Glutamatergic neuron (in vitro differentiated cells): ENCODE measurements around the gene EML5. TPM values are rescaled to one million over a fixed set of nuclear protein-coding genes. Genes with fewer than 3 reads are reported as not detected.

ENCODE experiments used
- DNase-seq: peaks from one replicate; pipeline ENCODE4 v3.0.0; 2022
- H3K27ac Mint-ChIP-seq: one replicate; pipeline ENCODE4 v1.8.0; 2020; ENCODE audit warnings: mild to moderate bottlenecking, mixed read lengths, inconsistent platforms; ENCODE audit not compliant: unreplicated experiment
- H3K27me3 Mint-ChIP-seq: one replicate; pipeline ENCODE4 v1.8.0; 2020; ENCODE audit warnings: mild to moderate bottlenecking, moderate library complexity, mixed read lengths, inconsistent platforms; ENCODE audit not compliant: unreplicated experiment
- H3K36me3 Mint-ChIP-seq: one replicate; pipeline ENCODE4 v1.8.0; 2020; ENCODE audit warnings: mild to moderate bottlenecking, mixed read lengths, inconsistent platforms; ENCODE audit not compliant: unreplicated experiment
- H3K4me1 Mint-ChIP-seq: one replicate; pipeline ENCODE4 v1.8.0; 2020; ENCODE audit warnings: mild to moderate bottlenecking, low read depth, mixed read lengths, inconsistent platforms; ENCODE audit not compliant: unreplicated experiment
- H3K4me3 Mint-ChIP-seq: one replicate; pipeline ENCODE4 v1.8.0; 2020; ENCODE audit warnings: mild to moderate bottlenecking, mixed read lengths, inconsistent platforms; ENCODE audit not compliant: unreplicated experiment
- H3K9me3 Mint-ChIP-seq: one replicate; pipeline ENCODE4 v1.8.0; 2020; ENCODE audit warnings: mild to moderate bottlenecking, moderate library complexity, mixed read lengths, inconsistent platforms; ENCODE audit not compliant: unreplicated experiment
- total RNA-seq: library from RNA; stranded (reverse); fragmentation: NEBNext Ultra II Directional; extraction: Animal tissue kit (Norgen Biotek cat#: 25700); gene quantifications from one replicate; pipeline ENCODE4 v1.2.1, GENCODE V29; 2021; ENCODE audit not compliant: unreplicated experiment
- TF ChIP-seq, protein P1 (sequence below): fragments of 200-600 bp; sonication (generic); IDR thresholded peaks from one replicate; pipeline ENCODE4 v1.5.0; 2021; ENCODE audit not compliant: partially characterized antibody, unreplicated experiment

EML5 gene
- total RNA-seq, 1 donor from 2014 or later: 2.1 TPM

DNA sequence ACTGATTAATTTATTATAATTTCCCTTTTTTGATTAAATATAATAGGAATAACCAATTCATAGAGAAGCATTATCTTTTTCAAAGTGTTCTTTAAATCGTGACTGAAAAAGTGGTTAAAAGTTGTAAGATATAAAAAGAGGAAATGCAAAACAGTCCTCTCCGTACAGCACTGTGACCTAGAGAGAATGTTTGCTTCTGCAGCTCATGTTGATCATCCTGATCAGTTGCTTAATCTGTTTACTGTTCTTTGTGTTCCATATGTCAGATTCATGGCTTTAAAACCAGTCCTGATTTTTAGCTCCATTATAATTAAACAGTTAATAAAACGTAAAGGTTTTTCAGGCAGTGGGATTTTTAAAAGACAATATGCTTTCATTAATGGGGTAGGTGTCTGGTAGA, 36.4 kb upstream of the EML5 start:
- H3K4me1 Mint-ChIP-seq: peaks cover 28% of the 10 kb centered on the region
- H3K27ac Mint-ChIP-seq: peak overlapping the region; percentile 56
- DNase-seq: no peak
- TF ChIP-seq, protein P1, sequence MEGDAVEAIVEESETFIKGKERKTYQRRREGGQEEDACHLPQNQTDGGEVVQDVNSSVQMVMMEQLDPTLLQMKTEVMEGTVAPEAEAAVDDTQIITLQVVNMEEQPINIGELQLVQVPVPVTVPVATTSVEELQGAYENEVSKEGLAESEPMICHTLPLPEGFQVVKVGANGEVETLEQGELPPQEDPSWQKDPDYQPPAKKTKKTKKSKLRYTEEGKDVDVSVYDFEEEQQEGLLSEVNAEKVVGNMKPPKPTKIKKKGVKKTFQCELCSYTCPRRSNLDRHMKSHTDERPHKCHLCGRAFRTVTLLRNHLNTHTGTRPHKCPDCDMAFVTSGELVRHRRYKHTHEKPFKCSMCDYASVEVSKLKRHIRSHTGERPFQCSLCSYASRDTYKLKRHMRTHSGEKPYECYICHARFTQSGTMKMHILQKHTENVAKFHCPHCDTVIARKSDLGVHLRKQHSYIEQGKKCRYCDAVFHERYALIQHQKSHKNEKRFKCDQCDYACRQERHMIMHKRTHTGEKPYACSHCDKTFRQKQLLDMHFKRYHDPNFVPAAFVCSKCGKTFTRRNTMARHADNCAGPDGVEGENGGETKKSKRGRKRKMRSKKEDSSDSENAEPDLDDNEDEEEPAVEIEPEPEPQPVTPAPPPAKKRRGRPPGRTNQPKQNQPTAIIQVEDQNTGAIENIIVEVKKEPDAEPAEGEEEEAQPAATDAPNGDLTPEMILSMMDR: no peak
- H3K4me3 Mint-ChIP-seq: peak overlapping the region; percentile 21
- H3K9me3 Mint-ChIP-seq: peaks cover under 1% of the 10 kb centered on the region
- no peaks in the 10 kb centered on the region for H3K36me3 Mint-ChIP-seq
- H3K27me3 Mint-ChIP-seq: peaks cover under 1% of the 10 kb centered on the region

GRCh38 chr14:88825503-88825902, 32.8 kb upstream of the EML5 start:
- no peak for DNase-seq
- Mint-ChIP-seq H3K9me3 (peaks cover 3% of the 10 kb centered on the region), H3K27ac (peak overlapping the region; percentile 77), H3K4me1 (peaks cover 30% of the 10 kb centered on the region), H3K36me3 (no peaks in the 10 kb centered on the region), H3K4me3 (peak overlapping the region; percentile 96), H3K27me3 (peaks cover 3% of the 10 kb centered on the region)
- TF ChIP-seq, protein P1: no peak

DNA sequence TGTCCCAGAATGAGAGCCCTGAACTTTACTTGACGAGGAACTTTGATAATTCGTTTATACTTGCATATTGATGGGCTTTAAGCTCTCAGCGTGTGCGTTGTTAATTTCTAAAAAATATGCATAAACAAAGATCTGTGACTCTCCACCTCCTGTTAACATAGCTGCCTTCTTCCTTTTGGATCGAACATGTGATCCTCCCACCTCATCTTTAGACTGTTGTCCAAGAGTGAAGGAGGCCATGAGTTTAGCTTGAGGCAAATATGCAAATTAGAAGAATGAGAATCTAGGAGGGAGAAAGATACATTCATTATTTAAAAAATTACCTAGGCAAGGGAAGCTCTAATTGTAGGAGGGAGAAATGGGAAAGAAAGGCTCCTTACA, 32.3 kb upstream of the EML5 start:
- TF ChIP-seq, protein P1: no peak

DNA sequence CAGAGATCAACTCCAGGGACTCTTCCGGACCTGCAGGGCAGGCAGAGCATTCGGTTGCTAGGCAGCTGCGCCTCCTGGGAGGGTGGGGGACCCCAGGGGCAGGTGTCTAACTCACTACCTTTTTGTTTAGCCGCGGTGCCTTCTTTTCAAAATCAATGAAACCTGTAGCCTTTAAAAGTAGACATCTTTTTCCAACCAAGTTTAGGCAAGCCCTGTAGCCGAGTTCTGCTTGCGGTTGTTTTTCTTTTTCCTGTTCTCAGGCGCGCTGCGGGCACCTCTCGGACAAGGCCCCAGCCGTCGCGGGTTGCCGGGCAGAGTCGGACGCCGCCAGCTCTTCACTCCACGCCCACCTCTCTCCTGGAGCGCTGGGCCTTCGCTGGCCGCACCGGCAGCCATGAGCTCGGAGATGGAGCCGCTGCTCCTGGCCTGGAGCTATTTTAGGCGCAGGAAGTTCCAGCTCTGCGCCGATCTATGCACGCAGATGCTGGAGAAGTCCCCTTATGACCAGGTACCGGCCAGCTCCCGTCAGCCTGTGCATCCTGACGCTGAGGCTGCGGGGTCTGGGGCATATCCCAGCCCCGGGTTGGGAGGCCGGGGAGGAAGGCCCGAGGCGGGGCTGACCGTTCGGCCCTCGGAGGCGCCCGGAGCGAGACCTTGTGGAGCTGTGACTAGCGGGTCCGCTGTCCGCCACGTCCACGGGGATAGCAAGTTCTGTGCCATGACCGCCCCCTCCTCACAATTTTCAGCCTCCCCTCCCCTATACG, 31.7 kb upstream of the EML5 start, which contains the start of gene TTC8:
Gene TTC8, plus strand, starts transcription at position 338 of the 764 bp plus-strand sequence. Its CDS starts 57 bp downstream, at position 395.
- TF ChIP-seq, protein P1: no peak
- peaks cover 3% of the 10 kb centered on the region for H3K9me3 Mint-ChIP-seq
- H3K4me1 Mint-ChIP-seq: peaks cover 23% of the 10 kb centered on the region
- peak; percentile 89 for DNase-seq
- no peaks in the 10 kb centered on the region for H3K36me3 Mint-ChIP-seq
- peak within 1 kb of the TSS; percentile 96 for H3K27ac Mint-ChIP-seq
- H3K4me3 Mint-ChIP-seq: peak within 1 kb of the TSS; percentile 96
- H3K27me3 Mint-ChIP-seq: peaks cover 3% of the 10 kb centered on the region

More for the DNA sequence above, 32.3 kb upstream of the EML5 start:
- Mint-ChIP-seq H3K27me3 (peaks cover 3% of the 10 kb centered on the region), H3K9me3 (peaks cover 3% of the 10 kb centered on the region), H3K36me3 (no peaks in the 10 kb centered on the region), H3K4me1 (peaks cover 29% of the 10 kb centered on the region), H3K4me3 (peak overlapping the region; percentile 96), H3K27ac (peak overlapping the region; percentile 77)
- no peak for DNase-seq

DNA sequence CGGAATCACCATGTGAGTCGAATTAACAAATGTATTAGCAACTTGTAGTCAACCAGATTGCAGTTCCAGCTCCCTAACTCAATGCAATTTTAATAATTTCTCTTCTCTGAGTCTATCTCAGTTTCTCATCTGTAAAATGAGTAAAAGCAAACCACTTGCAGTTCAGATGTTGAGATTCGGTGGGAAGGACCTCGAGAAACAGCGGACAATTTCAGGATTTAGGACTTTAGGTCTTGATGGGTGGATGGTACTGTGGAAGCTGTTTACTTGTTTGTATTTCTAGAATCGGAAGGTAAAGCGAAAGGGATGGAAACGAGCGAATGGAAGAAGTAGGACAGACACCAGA, 31.2 kb upstream of the EML5 start:
- DNase-seq: no peak
- peaks cover 3% of the 10 kb centered on the region for H3K27me3 Mint-ChIP-seq
- H3K36me3 Mint-ChIP-seq: no peaks in the 10 kb centered on the region
- peaks cover 21% of the 10 kb centered on the region for H3K4me1 Mint-ChIP-seq
- peaks cover 3% of the 10 kb centered on the region for H3K9me3 Mint-ChIP-seq
- peak overlapping the region; percentile 96 for H3K27ac Mint-ChIP-seq
- TF ChIP-seq, protein P1: no peak
- H3K4me3 Mint-ChIP-seq: peak overlapping the region; percentile 96
